ENCODE data around the gene PPP4R3A. TPM values are rescaled to one million over a fixed set of nuclear protein-coding genes. Genes with fewer than 3 reads are reported as not detected.
"Not testable (repeated sequence)": the region's sequence is repeated elsewhere in the genome, so short reads cannot be mapped to it uniquely, and the experiment has no call there.

Gene PPP4R3A
- total RNA-seq, 1 donor from 2014 or later, result 71.9 TPM

DNA sequence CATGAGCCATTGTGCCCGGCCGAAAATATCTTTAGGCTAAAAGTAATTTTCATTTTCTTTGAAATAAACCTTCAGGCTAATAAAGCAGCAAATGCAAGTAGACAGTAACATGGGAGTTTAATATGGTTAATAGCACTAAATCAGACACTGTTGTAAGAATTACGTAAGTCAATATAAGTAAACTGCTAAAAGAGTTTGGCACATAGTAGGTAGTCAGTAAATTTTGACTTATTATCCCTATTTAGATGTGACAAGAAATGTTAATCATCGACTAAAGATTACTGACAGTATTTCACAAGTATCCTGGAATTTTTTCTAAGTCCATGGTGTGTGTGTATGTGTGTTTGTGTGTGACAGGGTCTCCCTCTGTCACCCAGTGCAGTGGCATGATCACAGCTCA lies 3.9 kb downstream of the PPP4R3A start:
- no peak for DNase-seq (ENCODE audit: low read depth, low spot score)

- DNase-seq (ENCODE audit: low read depth, low spot score), result no peak
Measured at GRCh38 chr14:91503000-91503504, 7.1 kb downstream of the PPP4R3A start.

DNA sequence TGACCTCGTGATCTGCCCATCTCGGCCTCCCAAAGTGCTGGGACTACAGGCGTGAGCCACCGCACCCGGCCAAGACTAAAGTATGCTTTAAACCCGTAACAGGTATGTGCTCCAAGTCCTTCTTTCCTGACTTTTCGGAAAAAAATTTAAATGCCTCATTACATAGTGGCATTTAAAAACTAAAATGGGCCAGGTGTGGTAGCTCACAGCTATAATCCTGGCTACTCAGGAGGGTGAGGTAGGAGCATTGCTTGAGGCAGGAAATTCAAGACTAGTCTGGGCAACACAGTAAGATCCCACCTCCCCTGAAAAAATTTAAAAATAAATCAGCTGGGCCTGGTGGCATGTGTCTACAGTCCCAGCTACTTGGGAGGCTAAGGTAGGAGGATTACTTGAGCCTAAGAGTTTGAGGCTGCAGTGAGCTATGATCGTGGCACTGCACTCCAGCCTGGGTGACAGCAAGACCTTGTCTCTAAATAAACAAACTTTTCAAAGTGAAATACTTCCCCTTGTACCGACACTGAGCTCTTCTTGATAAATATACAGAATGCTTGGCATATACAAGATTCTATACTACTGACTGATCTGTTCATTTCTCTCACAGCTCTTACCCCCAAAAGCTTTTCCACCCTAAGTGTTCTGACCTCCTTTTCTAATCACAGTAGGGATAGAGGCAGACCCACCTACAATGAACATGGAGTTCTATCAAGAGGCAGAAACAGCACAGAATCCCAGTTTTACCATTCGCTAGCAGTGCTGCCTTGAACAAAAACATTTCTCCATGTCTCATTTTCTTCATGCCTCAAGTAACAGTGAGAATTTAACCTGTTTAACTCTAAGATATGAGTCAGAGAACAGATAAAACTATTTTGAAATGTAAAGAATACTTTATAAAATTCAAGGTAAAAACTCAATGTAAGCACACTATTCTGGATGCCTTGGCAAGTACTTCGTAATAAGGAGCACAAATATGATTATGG lies 7.9 kb downstream of the PPP4R3A start:
- no peak for DNase-seq (ENCODE audit: low read depth, low spot score)

- DNase-seq (ENCODE audit: low read depth, low spot score), result no peak
Measured at GRCh38 chr14:91501348-91501747, 8.8 kb downstream of the PPP4R3A start.

DNA sequence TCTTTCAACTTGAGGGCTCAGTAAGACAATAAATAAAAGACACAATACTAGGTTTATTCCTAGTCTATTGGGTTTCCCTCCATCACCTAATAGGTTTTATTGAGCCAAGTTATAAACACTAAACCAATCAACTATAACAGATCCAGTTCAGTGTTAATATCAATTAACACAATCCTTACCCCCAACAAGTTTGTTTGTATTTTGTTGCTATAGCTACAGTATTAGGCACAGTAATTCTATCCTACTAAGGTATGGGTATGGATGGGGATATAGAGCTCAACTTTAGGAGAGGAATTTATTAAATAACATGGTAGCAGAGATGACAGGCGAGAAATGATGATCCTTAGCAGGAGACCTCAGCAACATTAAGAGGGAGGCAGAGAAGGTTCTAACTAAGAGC lies 13.3 kb downstream of the PPP4R3A start:
- DNase-seq (ENCODE audit: low read depth, low spot score), result no peak

GRCh38 chr14:91494392-91495065 lies 15.6 kb downstream of the PPP4R3A start:
- DNase-seq (ENCODE audit: low read depth, low spot score), result not testable (repeated sequence)

DNA sequence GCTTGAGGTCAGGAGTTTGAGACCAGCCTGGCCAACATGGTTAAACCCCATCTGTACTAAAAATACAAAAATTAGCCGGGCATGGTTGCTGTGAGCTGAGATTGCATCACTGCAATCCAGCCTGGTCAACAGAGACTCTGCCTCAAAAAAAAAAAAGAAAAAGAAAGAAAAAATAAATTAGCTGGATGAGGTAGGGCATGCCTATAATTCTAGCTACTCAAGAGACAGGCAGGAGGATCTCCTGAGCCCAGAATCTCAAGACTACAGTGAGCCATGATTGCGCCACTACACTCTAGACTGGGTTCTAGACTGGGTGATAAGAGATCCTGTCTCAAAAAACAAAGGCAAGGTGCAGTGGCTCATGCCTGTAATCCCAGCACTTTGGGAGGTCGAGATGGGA lies 16.9 kb downstream of the PPP4R3A start:
- DNase-seq (ENCODE audit: low read depth, low spot score), result no peak

DNA sequence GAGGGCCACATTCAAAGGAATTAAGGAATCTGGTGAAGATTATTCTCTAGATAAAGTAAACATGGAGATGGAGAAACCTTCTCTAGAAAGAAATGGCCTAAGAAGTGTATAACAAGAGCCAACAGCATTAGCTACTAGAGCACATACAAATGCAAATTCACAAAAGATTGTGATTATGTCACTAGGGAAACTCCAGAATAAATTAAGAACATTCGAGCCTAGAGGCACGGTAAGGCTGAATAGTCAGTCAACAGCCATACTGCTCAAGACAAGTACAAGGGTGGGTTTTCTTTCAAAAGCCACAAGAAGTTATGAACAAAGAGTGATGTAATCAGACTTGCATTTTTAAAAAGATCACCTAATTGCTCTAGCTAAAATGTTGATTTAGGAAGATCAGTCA lies 25.4 kb downstream of the PPP4R3A start:
- no peak for DNase-seq (ENCODE audit: low read depth, low spot score)

DNA sequence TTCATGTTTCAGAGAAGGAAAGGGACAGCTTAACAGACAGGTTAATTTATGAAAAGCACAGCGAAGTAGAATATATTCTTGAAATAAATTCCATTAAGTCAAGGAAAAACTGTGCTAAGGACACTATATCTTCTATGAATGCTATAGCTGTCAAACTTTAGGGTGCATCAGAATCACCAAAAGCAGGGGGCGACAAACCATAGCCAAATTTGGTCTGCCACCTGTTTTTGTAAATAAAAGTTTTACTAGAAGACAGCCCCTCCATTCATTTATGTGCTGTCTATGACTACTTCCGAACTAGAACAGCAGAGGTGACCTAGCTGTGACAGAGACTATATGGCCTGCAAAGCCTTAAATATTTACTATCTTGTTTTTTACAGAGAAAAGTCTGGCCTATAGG lies 25.9 kb downstream of the PPP4R3A start:
- DNase-seq (ENCODE audit: low read depth, low spot score), result no peak

- no peak for DNase-seq (ENCODE audit: low read depth, low spot score)
Measured at GRCh38 chr14:91482263-91483013, 27.7 kb downstream of the PPP4R3A start.

DNA sequence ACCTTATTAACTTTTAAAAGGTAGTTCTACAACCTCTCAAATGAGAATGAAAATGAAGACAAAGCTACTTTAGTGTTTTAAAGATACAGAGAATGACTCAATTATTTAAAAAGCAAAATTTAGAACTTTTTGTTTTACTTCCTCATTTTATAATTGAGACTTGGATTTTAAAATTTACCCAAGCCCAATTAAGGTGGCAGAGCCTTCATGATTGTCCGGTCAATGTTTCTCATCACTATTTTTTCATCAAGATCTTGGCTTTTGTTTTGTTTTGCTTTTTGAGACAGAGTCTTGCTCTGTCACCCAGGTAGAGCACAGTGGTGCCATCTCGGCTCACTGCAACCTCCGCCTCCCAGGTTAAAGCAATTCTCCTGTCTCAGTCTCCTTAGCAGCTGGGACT lies 32.7 kb downstream of the PPP4R3A start:
- DNase-seq (ENCODE audit: low read depth, low spot score), result no peak

DNA sequence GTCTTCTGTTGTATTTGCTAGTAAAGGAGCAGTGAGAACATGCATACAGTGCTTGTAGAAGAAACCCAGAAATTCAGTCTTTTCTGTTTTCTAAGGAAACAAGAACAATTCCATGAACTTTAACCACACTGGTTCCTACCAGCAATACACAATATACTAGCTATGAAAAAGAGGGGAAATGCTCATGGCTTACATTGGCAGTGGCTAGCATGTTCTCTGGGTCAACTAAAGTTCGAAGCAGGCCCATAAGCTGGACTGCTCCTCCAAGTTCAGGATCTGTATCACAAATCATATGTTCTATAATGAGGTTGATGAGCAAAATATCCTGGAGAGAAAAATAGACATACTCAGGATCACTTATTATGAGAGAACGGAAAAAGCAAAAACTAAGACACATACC lies 37.1 kb downstream of the PPP4R3A start:
- no peak for DNase-seq (ENCODE audit: low read depth, low spot score)

- DNase-seq (ENCODE audit: low read depth, low spot score), result no peak
Measured at GRCh38 chr14:91470216-91470615, 39.9 kb downstream of the PPP4R3A start.

- no peak for DNase-seq (ENCODE audit: low read depth, low spot score)
Measured at GRCh38 chr14:91466192-91466591, 43.9 kb downstream of the PPP4R3A start.

- no peak for DNase-seq (ENCODE audit: low read depth, low spot score)
Measured at GRCh38 chr14:91464615-91465205, 45.4 kb downstream of the PPP4R3A start.

- DNase-seq (ENCODE audit: low read depth, low spot score), result no peak
Measured at GRCh38 chr14:91458612-91459011, 51.5 kb downstream of the PPP4R3A start.

DNA sequence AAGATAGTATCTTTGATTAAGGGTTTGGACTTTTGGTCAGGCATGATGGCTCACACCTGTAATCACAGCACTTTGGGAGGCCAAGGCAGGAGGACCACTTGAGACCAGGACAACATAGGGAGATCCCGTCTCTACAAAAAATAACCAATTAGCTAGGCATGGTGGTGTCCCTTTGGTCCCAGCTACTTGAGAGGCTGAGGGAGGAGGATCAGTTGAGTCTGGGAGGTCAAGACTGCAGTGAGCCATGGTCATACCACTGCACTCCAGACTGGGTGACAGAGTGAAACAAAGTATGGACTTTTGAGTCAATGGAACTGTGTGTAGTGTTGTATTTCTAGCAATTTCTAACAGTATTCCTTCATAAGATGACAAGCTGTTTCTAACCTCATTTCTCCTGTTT lies 53.8 kb downstream of the PPP4R3A start:
- no peak for DNase-seq (ENCODE audit: low read depth, low spot score)

DNA sequence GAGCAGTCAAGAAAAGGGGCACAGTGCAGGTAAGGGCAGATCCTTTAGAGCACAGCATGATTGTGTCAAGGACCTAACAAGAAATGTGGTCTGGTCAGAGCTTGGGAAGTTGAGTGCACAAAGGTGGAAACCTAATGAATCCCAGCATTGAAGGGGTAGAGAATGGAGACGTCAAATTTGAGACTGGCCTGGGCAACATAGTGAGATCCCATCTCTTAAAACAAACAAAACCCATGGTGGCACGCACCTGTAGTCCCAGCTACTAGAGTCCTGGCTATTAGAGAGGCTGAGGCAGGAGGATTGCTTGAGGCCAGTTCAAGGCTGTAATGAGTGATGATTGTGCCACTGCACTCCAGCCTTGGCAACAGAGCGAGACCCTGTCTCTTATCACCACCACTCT lies 55.5 kb downstream of the PPP4R3A start:
- DNase-seq (ENCODE audit: low read depth, low spot score), result no peak

DNA sequence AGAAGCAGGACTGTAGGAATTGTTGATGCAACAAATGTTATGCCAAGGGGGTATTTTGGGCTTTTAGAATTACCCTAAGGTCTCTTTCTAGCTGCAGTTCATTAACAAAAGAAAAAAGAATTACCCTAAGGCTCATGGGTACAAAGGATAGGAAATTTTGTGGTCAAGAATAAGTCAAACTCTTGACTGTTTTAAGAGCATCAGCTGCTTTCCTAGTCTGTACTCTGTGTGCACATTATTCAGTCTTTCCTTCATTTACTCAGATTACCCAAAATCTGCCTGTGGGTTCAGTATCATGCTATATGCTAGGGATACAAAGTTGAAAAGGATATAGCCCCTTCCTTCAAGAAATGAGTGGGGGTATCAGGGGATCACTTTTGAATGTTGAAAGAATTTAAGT lies 56.0 kb downstream of the PPP4R3A start:
- no peak for DNase-seq (ENCODE audit: low read depth, low spot score)

DNA sequence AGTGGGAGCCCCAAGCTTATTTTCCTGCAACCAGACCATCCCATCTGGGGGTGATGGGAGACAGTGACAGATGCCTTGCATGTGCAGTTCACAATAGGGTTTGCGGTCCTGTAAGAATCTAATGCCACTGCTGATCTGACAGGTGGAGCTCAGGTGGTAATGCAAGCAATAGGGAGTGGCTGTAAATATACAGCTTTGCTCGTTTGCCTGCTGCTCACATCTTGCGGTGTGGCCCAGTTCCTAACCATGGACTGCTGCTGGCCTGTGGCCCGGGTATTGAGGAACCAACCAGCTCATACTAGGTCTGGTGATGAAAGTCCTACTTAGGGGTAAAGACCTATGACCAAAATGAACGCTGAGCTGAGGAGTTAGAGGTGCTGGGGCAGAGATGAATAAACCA lies 56.4 kb downstream of the PPP4R3A start:
- DNase-seq (ENCODE audit: low read depth, low spot score), result no peak

- no peak for DNase-seq (ENCODE audit: low read depth, low spot score)
Measured at GRCh38 chr14:91444335-91445020, 65.6 kb downstream of the PPP4R3A start.
